MCF 10A (cell line): ENCODE data around the gene C1orf174. TPM values are rescaled to one million over a fixed set of nuclear protein-coding genes. Genes with fewer than 3 reads are reported as not detected.

Source experiments
- BruUV-seq: library from RNA; stranded (reverse); fragments of 400-500 nt; replicated peaks from 2 replicates; lab custom pipeline; 2021; lab: Mats Ljungman, UMichigan
- CTCF ChIA-PET: fragments of 300-600 bp; sonication (Branson Sonifier 250); formaldehyde crosslinking; extraction: SDS; loops from one replicate; lab custom pipeline; 2021; ENCODE audit warnings: antibody characterized with exemption, inconsistent platforms; lab: Yijun Ruan, JAX
- POLR2A ChIA-PET: fragments of 300-600, 350-650 bp; sonication (Branson Sonifier 250); formaldehyde crosslinking; extraction: SDS; loops from one replicate; lab custom pipeline; 2020; ENCODE audit warnings: antibody characterized with exemption, inconsistent platforms; lab: Yijun Ruan, JAX
- DNase-seq: peaks from one replicate; pipeline ENCODE4 v3.0.0-alpha.2; 2018; ENCODE audit not compliant: unreplicated experiment
- H3K27ac Mint-ChIP-seq: one replicate; pipeline ENCODE4 v1.8.0; 2022; ENCODE audit warnings: mild to moderate bottlenecking, low read depth, mixed read lengths; ENCODE audit not compliant: unreplicated experiment
- H3K27me3 Mint-ChIP-seq: one replicate; pipeline ENCODE4 v1.8.0; 2022; ENCODE audit warnings: mixed read lengths; ENCODE audit not compliant: insufficient read depth, unreplicated experiment
- H3K36me3 Mint-ChIP-seq: one replicate; pipeline ENCODE4 v1.8.0; 2022; ENCODE audit warnings: mild to moderate bottlenecking, moderate library complexity, mixed read lengths; ENCODE audit not compliant: insufficient read depth, unreplicated experiment
- H3K4me1 Mint-ChIP-seq: one replicate; pipeline ENCODE4 v1.8.0; 2022; ENCODE audit warnings: mixed read lengths; ENCODE audit not compliant: insufficient read depth, unreplicated experiment
- H3K4me3 Mint-ChIP-seq: one replicate; pipeline ENCODE4 v1.8.0; 2022; ENCODE audit warnings: mild to moderate bottlenecking, moderate library complexity, mixed read lengths; ENCODE audit not compliant: unreplicated experiment
- H3K9me3 Mint-ChIP-seq: one replicate; pipeline ENCODE4 v1.8.0; 2022; ENCODE audit warnings: mixed read lengths; ENCODE audit not compliant: unreplicated experiment
- CTCF ChIP-seq: fragments of 200-600 bp; IDR thresholded peaks from one replicate; pipeline ENCODE4 v1.8.0; 2022; ENCODE audit warnings: antibody characterized with exemption, mild to moderate bottlenecking; ENCODE audit not compliant: unreplicated experiment
- intact Hi-C: fragments of 100-400 bp; cut with micrococcal nuclease; formaldehyde crosslinking; loops from 2 replicates; pipeline ENCODE4 v1.14.1; 2022
- total RNA-seq: library from RNA; stranded (reverse); gene quantifications from 2 replicates; pipeline ENCODE4 v1.2.3, GENCODE V29; 2022

C1orf174 gene
- total RNA-seq, 1 experiment from 2014 or later, result 24.4 TPM

GRCh38 chr1:3942416-3943122, 42.5 kb upstream of the C1orf174 start:
- Mint-ChIP-seq H3K36me3 (no peaks in the 10 kb centered on the region), H3K9me3 (peaks cover 6% of the 10 kb centered on the region), H3K4me1 (no peaks in the 10 kb centered on the region), H3K27me3 (no peaks in the 10 kb centered on the region), H3K4me3 (no peak overlapping the region), H3K27ac (no peak overlapping the region)
- POLR2A ChIA-PET, result interaction anchor here (0.6 to 0.7 kb wide), 2 partner anchors 9 to 10 kb away, joined by 3 read pairs; no protein-coding TSS in a partner anchor
- no peak for TF ChIP-seq CTCF
- no peak for DNase-seq
- BruUV-seq, result no TSS peak
- intact Hi-C loops, result no loop called here
- CTCF ChIA-PET, result interaction anchor here (0.7 kb wide), 1 partner anchor 203 kb away, joined by 3 read pairs; no protein-coding TSS in a partner anchor

GRCh38 chr1:3940754-3941345, 40.8 kb upstream of the C1orf174 start:
- Mint-ChIP-seq H3K4me1 (no peaks in the 10 kb centered on the region), H3K27me3 (no peaks in the 10 kb centered on the region)
- POLR2A ChIA-PET, result no interaction called here

GRCh38 chr1:3940081-3940753, 40.1 kb upstream of the C1orf174 start:
- Mint-ChIP-seq H3K9me3 (peaks cover 6% of the 10 kb centered on the region), H3K27me3 (no peaks in the 10 kb centered on the region), H3K36me3 (no peaks in the 10 kb centered on the region), H3K27ac (no peak overlapping the region), H3K4me3 (no peak overlapping the region), H3K4me1 (no peaks in the 10 kb centered on the region)
- no peak for DNase-seq
- CTCF ChIA-PET, result interaction anchor here (0.6 kb wide), 1 partner anchor 191 kb away, joined by 3 read pairs; no protein-coding TSS in a partner anchor
- no peak for TF ChIP-seq CTCF
- no TSS peak for BruUV-seq
- POLR2A ChIA-PET, result no interaction called here
- intact Hi-C loops, result no loop called here

More at GRCh38 chr1:3940754-3941345, 40.8 kb upstream of the C1orf174 start:
- CTCF ChIA-PET, result interaction anchor here (0.6 kb wide), 1 partner anchor 190 kb away, joined by 3 read pairs; no protein-coding TSS in a partner anchor
- DNase-seq, result no peak
- TF ChIP-seq CTCF, result no peak
- intact Hi-C loops, result no loop called here
- Mint-ChIP-seq H3K9me3 (peaks cover 6% of the 10 kb centered on the region), H3K27ac (no peak overlapping the region), H3K36me3 (no peaks in the 10 kb centered on the region), H3K4me3 (no peak overlapping the region)
- BruUV-seq, result no TSS peak
